ENCODE data around the gene PGBD5.

PGBD5 gene

GRCh38 chr1:230273141-230273710, 152.9 kb downstream of the PGBD5 start:
- Histone ChIP-seq H3K27me3 (no peaks in the 10 kb centered on the region), H3K36me3 (peaks cover 17% of the 10 kb centered on the region), H3K4me3 (ENCODE audit: low read depth, low read length) (no peak overlapping the region), H3K4me1 (peaks cover 18% of the 10 kb centered on the region), H3K9me3 (no peaks in the 10 kb centered on the region)
- no peak for DNase-seq
- no peak for TF ChIP-seq CTCF (IDR thresholded peaks at IDR 0.05; ENCODE audit: low read depth, low read length)

- peaks cover 17% of the 10 kb centered on the region for H3K36me3 ChIP-seq
- no peaks in the 10 kb centered on the region for H3K9me3 ChIP-seq
- H3K4me1 ChIP-seq, result peaks cover 18% of the 10 kb centered on the region
- H3K4me3 ChIP-seq (ENCODE audit: low read depth, low read length), result no peak overlapping the region
- DNase-seq, result no peak
- TF ChIP-seq CTCF (IDR thresholded peaks at IDR 0.05; ENCODE audit: low read depth, low read length), result no peak
- H3K27me3 ChIP-seq, result no peaks in the 10 kb centered on the region
Measured at GRCh38 chr1:230272557-230272956, 153.6 kb downstream of the PGBD5 start.

GRCh38 chr1:230271300-230272035, 154.7 kb downstream of the PGBD5 start:
- H3K4me1 ChIP-seq, result peaks cover 18% of the 10 kb centered on the region
- no peaks in the 10 kb centered on the region for H3K9me3 ChIP-seq
- H3K4me3 ChIP-seq (ENCODE audit: low read depth, low read length), result no peak overlapping the region
- TF ChIP-seq CTCF (IDR thresholded peaks at IDR 0.05; ENCODE audit: low read depth, low read length), result no peak
- DNase-seq, result no peak
- no peaks in the 10 kb centered on the region for H3K27me3 ChIP-seq
- peaks cover 15% of the 10 kb centered on the region for H3K36me3 ChIP-seq

- no peak for TF ChIP-seq CTCF (IDR thresholded peaks at IDR 0.05; ENCODE audit: low read depth, low read length)
- DNase-seq, result peak; percentile 53
- no peak overlapping the region for H3K4me3 ChIP-seq (ENCODE audit: low read depth, low read length)
- H3K27me3 ChIP-seq, result no peaks in the 10 kb centered on the region
- peaks cover 18% of the 10 kb centered on the region for H3K4me1 ChIP-seq
- H3K9me3 ChIP-seq, result no peaks in the 10 kb centered on the region
- peaks cover 10% of the 10 kb centered on the region for H3K36me3 ChIP-seq
Measured at GRCh38 chr1:230270559-230271281, 155.4 kb downstream of the PGBD5 start.

- DNase-seq, result no peak
- Histone ChIP-seq H3K27me3 (no peaks in the 10 kb centered on the region), H3K4me3 (ENCODE audit: low read depth, low read length) (no peak overlapping the region), H3K4me1 (peaks cover 20% of the 10 kb centered on the region), H3K36me3 (peaks cover 8% of the 10 kb centered on the region), H3K9me3 (no peaks in the 10 kb centered on the region)
- no peak for TF ChIP-seq CTCF (IDR thresholded peaks at IDR 0.05; ENCODE audit: low read depth, low read length)
Measured at GRCh38 chr1:230270185-230270558, 156.0 kb downstream of the PGBD5 start.

Data from BE2C (cell line).